CD4-positive, alpha-beta memory T cell (primary cell): ENCODE results near the gene ATP2B2. TPM values are rescaled to one million over a fixed set of nuclear protein-coding genes. Genes with fewer than 3 reads are reported as not detected.

Experiments
- CTCF ChIA-PET: fragments of 350-600 bp; sonication (Branson Sonifier 250); formaldehyde crosslinking; loops from one replicate; lab custom pipeline; 2021; ENCODE audit warnings: inconsistent platforms; ENCODE audit not compliant: partially characterized antibody; lab: Charles Lee
- POLR2A ChIA-PET: fragments of 350-600 bp; sonication (Branson Sonifier 250); formaldehyde crosslinking; loops from one replicate; lab custom pipeline; 2021; ENCODE audit not compliant: partially characterized antibody; lab: Charles Lee
- DNase-seq, 5 donors: peaks; one replicate each; pipeline versions ENCODE4 v3.0.0 to v3.0.0-alpha.2; 2020 to 2022; ENCODE audit warnings: mixed read lengths in 1 of 5
- H3K27ac ChIP-seq: one replicate; pipeline ENCODE4 v1.7.0; 2013; ENCODE audit warnings: low read depth, low read length
- H3K27me3 ChIP-seq: 2 replicates; pipeline ENCODE4 v1.7.0; 2013; ENCODE audit warnings: mild to moderate bottlenecking, low read length, moderate library complexity; ENCODE audit not compliant: insufficient read depth
- H3K36me3 ChIP-seq: 2 replicates; pipeline ENCODE4 v1.7.0; 2013; ENCODE audit warnings: mild to moderate bottlenecking, low read length, moderate library complexity; ENCODE audit not compliant: insufficient read depth
- H3K4me1 ChIP-seq: 2 replicates; pipeline ENCODE4 v1.7.0; 2013; ENCODE audit warnings: mild to moderate bottlenecking, low read length, moderate library complexity; ENCODE audit not compliant: insufficient read depth
- H3K4me3 ChIP-seq, 2 donors: one replicate each; pipeline ENCODE4 v1.7.0; 2013; ENCODE audit warnings: low read length in 2 of 2, mild to moderate bottlenecking in 1 of 2
- H3K9me3 ChIP-seq, 2 donors: one replicate each; pipeline ENCODE4 v1.7.0; 2013; ENCODE audit warnings: low read length in 2 of 2, control low read depth in 1 of 2; ENCODE audit not compliant: control insufficient read depth in 1 of 2
- H3K27ac Mint-ChIP-seq, 7 donors: one replicate each; pipeline ENCODE4 v1.8.0; 2020 to 2021; ENCODE audit warnings: mixed read lengths in 7 of 7, mild to moderate bottlenecking in 6 of 7, inconsistent platforms in 3 of 7, moderate library complexity in 3 of 7
- H3K27me3 Mint-ChIP-seq, 2 donors: one replicate each; pipeline ENCODE4 v1.8.0; 2020 to 2021; ENCODE audit warnings: mixed read lengths in 2 of 2
- H3K36me3 Mint-ChIP-seq, 2 donors: one replicate each; pipeline ENCODE4 v1.8.0; 2020 to 2021; ENCODE audit warnings: mixed read lengths in 2 of 2, inconsistent platforms in 1 of 2, mild to moderate bottlenecking in 1 of 2
- H3K4me1 Mint-ChIP-seq, 4 donors: one replicate each; pipeline ENCODE4 v1.8.0; 2020 to 2021; ENCODE audit warnings: mixed read lengths in 4 of 4, mild to moderate bottlenecking in 1 of 4
- H3K4me3 Mint-ChIP-seq, 8 donors: one replicate each; pipeline ENCODE4 v1.8.0; 2020 to 2021; ENCODE audit warnings: mixed read lengths in 8 of 8, mild to moderate bottlenecking in 7 of 8, moderate library complexity in 6 of 8, inconsistent platforms in 3 of 8
- H3K9me3 Mint-ChIP-seq, 8 donors: one replicate each; pipeline ENCODE4 v1.8.0; 2020 to 2021; ENCODE audit warnings: mixed read lengths in 8 of 8, mild to moderate bottlenecking in 5 of 8, inconsistent platforms in 3 of 8, moderate library complexity in 1 of 8
- intact Hi-C: fragments of 100-400 bp; cut with micrococcal nuclease; formaldehyde crosslinking; loops from one replicate; pipeline ENCODE4 v1.15.1; 2023
- polyA plus RNA-seq, 2 donors: library from polyadenylated mRNA; unstranded; fragments of 300-500 nt; fragmentation: Illumina TruSeq; gene quantifications; one replicate each; pipeline ENCODE4 v1.2.3, GENCODE V29; 2021
- total RNA-seq, 2 experiments: library from RNA; stranded (reverse); gene quantifications; one replicate each; pipeline ENCODE4 v1.2.3, GENCODE V29; 2021

Gene ATP2B2
- total and polyA plus RNA-seq, 4 experiments from 2014 or later, result not detected

DNA sequence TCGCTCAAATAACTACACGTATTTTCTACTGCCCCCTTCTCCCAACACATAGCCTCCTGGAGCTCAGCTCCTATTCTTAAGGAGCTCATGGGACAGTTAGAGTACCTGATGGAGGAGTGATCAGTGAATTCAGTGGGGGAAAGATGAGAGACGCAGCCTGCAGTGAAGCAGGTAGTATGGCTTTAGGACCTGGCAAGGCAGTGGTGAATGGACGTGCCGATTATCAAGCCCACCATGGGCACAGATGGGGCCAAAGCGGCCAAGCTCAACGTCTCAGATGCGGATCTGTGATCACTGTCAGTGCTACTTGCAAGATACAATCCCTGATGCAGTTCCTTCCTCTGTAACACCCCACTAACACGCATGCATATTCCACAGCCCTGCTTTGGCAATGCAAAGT, 45.8 kb upstream of the ATP2B2 start:
- H3K9me3 Mint-ChIP-seq, result peaks cover 0 to 2% (median 0%) of the 10 kb centered on the region in 8 donors
- H3K27ac ChIP-seq, result no peak overlapping the region
- H3K36me3 ChIP-seq, result no peaks in the 10 kb centered on the region
- H3K27ac Mint-ChIP-seq, result peak overlapping the region in 4 of 7 donors; percentile 17 to 96 (median 88)
- CTCF ChIA-PET, result no interaction called here
- no peaks in the 10 kb centered on the region for H3K27me3 ChIP-seq
- no peaks in the 10 kb centered on the region for H3K36me3 Mint-ChIP-seq
- no peak for DNase-seq
- intact Hi-C loops, result no loop called here
- no peaks in the 10 kb centered on the region for H3K9me3 ChIP-seq
- POLR2A ChIA-PET, result interaction anchor here (1.2 kb wide), 2 partner anchors 52 to 114 kb away, joined by 3 to 4 read pairs; no protein-coding TSS in a partner anchor
- H3K4me1 Mint-ChIP-seq, result peaks cover 21 to 29% (median 24%) of the 10 kb centered on the region in 4 donors
- peaks cover 28% of the 10 kb centered on the region for H3K4me1 ChIP-seq
- H3K4me3 Mint-ChIP-seq, result peak overlapping the region in 3 of 8 donors; percentile 1 to 83 (median 6)
- H3K4me3 ChIP-seq, result no peak overlapping the region
- peaks cover 0 to 5% of the 10 kb centered on the region in 2 donors for H3K27me3 Mint-ChIP-seq

GRCh38 chr3:10550705-10551104, 45.3 kb upstream of the ATP2B2 start:
- H3K4me3 ChIP-seq, result no peak overlapping the region
- no peaks in the 10 kb centered on the region for H3K36me3 Mint-ChIP-seq
- POLR2A ChIA-PET, result no interaction called here
- no peak overlapping the region for H3K27ac ChIP-seq
- H3K9me3 ChIP-seq, result no peaks in the 10 kb centered on the region
- H3K36me3 ChIP-seq, result no peaks in the 10 kb centered on the region
- no peaks in the 10 kb centered on the region for H3K27me3 ChIP-seq
- peaks cover 0 to 2% (median 0%) of the 10 kb centered on the region in 8 donors for H3K9me3 Mint-ChIP-seq
- CTCF ChIA-PET, result no interaction called here
- H3K27me3 Mint-ChIP-seq, result peaks cover 0 to 5% of the 10 kb centered on the region in 2 donors
- peak overlapping the region in 2 of 7 donors; percentile 27 to 50 for H3K27ac Mint-ChIP-seq
- peaks cover 21 to 29% (median 24%) of the 10 kb centered on the region in 4 donors for H3K4me1 Mint-ChIP-seq
- intact Hi-C loops, result no loop called here
- peak overlapping the region in 1 of 8 donors; percentile 13 for H3K4me3 Mint-ChIP-seq
- H3K4me1 ChIP-seq, result peaks cover 28% of the 10 kb centered on the region
- no peak for DNase-seq

- intact Hi-C loops, result no loop called here
- H3K27ac Mint-ChIP-seq, result peak overlapping the region in 2 of 7 donors; percentile 1 to 57
These were observed 44.3 kb upstream of the ATP2B2 start for GRCh38 chr3:10549617-10550230.

DNA sequence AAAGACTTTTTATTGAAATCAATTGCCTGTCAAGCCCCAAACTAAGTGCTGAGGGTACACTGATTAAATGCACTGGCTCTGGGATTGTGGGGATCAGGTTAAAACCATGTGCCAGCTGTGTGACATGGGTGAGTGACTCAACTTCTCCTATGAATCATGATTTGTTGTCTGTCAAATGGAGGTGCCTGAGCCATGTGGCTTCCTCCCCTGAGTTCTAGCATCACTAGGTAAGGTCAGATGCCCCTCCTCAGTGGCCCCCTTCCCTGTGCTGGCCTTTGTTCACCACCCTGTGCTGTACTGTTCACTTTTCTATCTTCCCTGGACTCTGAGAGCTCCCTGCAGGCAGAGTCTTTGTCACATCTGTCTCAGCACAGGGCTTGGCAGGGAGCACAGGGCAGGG, 43.6 kb upstream of the ATP2B2 start:
- H3K4me1 ChIP-seq, result peaks cover 28% of the 10 kb centered on the region
- ChIA-PET CTCF (no interaction called here), POLR2A (no interaction called here)
- H3K27me3 Mint-ChIP-seq, result peaks cover 0 to 8% of the 10 kb centered on the region in 2 donors
- H3K27ac ChIP-seq, result no peak overlapping the region
- intact Hi-C loops, result no loop called here
- peak overlapping the region in 1 of 8 donors; percentile 20 for H3K4me3 Mint-ChIP-seq
- H3K4me3 ChIP-seq, result no peak overlapping the region
- DNase-seq, result no peak
- H3K36me3 Mint-ChIP-seq, result no peaks in the 10 kb centered on the region
- H3K9me3 ChIP-seq, result no peaks in the 10 kb centered on the region
- no peaks in the 10 kb centered on the region for H3K27me3 ChIP-seq
- H3K27ac Mint-ChIP-seq, result peak overlapping the region in 1 of 7 donors; percentile 38
- no peaks in the 10 kb centered on the region for H3K36me3 ChIP-seq
- H3K9me3 Mint-ChIP-seq, result peaks cover 0 to 7% (median 2%) of the 10 kb centered on the region in 8 donors
- peaks cover 21 to 29% (median 23%) of the 10 kb centered on the region in 4 donors for H3K4me1 Mint-ChIP-seq

More at GRCh38 chr3:10549617-10550230, 44.3 kb upstream of the ATP2B2 start:
- Mint-ChIP-seq H3K4me1 (peaks cover 21 to 29% (median 23%) of the 10 kb centered on the region in 4 donors), H3K36me3 (no peaks in the 10 kb centered on the region), H3K27me3 (peaks cover 0 to 7% of the 10 kb centered on the region in 2 donors), H3K4me3 (no peak overlapping the region), H3K9me3 (peaks cover 0 to 2% (median 0%) of the 10 kb centered on the region in 8 donors)
- no peak for DNase-seq
- Histone ChIP-seq H3K4me1 (peaks cover 28% of the 10 kb centered on the region), H3K27ac (no peak overlapping the region), H3K9me3 (no peaks in the 10 kb centered on the region), H3K4me3 (no peak overlapping the region), H3K27me3 (no peaks in the 10 kb centered on the region), H3K36me3 (no peaks in the 10 kb centered on the region)
- POLR2A ChIA-PET, result no interaction called here
- CTCF ChIA-PET, result no interaction called here

- peaks cover 0 to 8% of the 10 kb centered on the region in 2 donors for H3K27me3 Mint-ChIP-seq
- no peak overlapping the region for H3K4me3 ChIP-seq
- ChIA-PET CTCF (no interaction called here), POLR2A (no interaction called here)
- peaks cover 0 to under 1% of the 10 kb centered on the region in 2 donors for H3K36me3 Mint-ChIP-seq
- no peak overlapping the region for H3K27ac ChIP-seq
- peak overlapping the region in 1 of 7 donors; percentile 5 for H3K27ac Mint-ChIP-seq
- H3K9me3 Mint-ChIP-seq, result peaks cover 0 to 12% (median 7%) of the 10 kb centered on the region in 8 donors
- no peaks in the 10 kb centered on the region for H3K36me3 ChIP-seq
- H3K4me1 Mint-ChIP-seq, result peaks cover 21 to 28% (median 21%) of the 10 kb centered on the region in 4 donors
- no peak overlapping the region for H3K4me3 Mint-ChIP-seq
- intact Hi-C loops, result no loop called here
- H3K9me3 ChIP-seq, result no peaks in the 10 kb centered on the region
- no peak for DNase-seq
- peaks cover 23% of the 10 kb centered on the region for H3K4me1 ChIP-seq
- H3K27me3 ChIP-seq, result no peaks in the 10 kb centered on the region
These were observed 42.7 kb upstream of the ATP2B2 start for GRCh38 chr3:10547841-10548783.

DNA sequence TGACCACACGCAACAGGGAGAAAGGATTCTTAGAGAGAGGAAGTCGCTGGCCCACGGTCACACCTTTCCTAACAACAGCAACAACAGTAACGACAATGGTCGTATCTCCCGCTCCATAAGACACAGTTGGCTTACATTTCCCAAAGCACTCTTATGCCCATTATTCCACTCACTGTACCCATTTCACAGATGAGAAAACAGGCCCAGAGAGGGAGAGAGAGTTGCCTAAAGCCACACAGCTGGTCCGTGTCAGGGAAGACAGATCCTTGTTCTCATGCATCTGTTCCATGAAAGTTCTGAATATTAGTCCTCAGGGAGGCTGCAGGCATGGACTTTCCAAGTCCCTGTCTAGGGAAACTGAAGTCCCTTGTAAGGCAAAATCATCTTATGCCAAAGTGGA, 42.0 kb upstream of the ATP2B2 start:
- no peak for DNase-seq
- Mint-ChIP-seq H3K4me1 (peaks cover 15 to 21% (median 16%) of the 10 kb centered on the region in 4 donors), H3K9me3 (peaks cover 0 to 19% (median 14%) of the 10 kb centered on the region in 8 donors), H3K4me3 (no peak overlapping the region), H3K27me3 (peaks cover 0 to 10% of the 10 kb centered on the region in 2 donors), H3K27ac (no peak overlapping the region), H3K36me3 (peaks cover 0 to 3% of the 10 kb centered on the region in 2 donors)
- H3K27me3 ChIP-seq, result no peaks in the 10 kb centered on the region
- no peak overlapping the region for H3K27ac ChIP-seq
- H3K36me3 ChIP-seq, result no peaks in the 10 kb centered on the region
- POLR2A ChIA-PET, result no interaction called here
- intact Hi-C loops, result no loop called here
- H3K4me1 ChIP-seq, result peaks cover 16% of the 10 kb centered on the region
- CTCF ChIA-PET, result no interaction called here
- H3K4me3 ChIP-seq, result no peak overlapping the region
- H3K9me3 ChIP-seq, result no peaks in the 10 kb centered on the region

DNA sequence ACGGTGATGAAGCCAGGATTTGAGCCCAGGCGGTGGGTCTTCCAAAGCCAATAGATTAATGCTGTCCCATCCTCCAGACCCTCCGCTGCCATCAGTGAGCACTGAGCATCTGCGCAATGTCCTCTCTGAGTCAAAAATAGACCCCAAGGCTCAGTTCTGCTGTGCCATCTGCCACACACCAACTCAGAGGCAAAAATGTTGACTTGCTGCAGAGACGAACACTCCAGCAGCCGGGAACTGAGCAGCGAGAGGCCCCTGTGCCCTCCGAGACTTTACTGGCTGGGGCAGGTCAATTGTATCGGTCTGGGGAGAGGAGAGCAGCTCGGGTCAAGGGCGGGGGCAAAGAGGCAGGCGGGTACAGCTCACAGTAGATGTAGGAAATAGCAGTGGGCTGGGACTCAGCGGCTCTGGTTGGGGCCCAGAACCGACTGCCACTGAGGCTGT, 41.5 kb upstream of the ATP2B2 start:
- CTCF ChIA-PET, result no interaction called here
- Histone ChIP-seq H3K4me3 (no peak overlapping the region), H3K27me3 (no peaks in the 10 kb centered on the region), H3K4me1 (peaks cover 10% of the 10 kb centered on the region), H3K27ac (no peak overlapping the region), H3K36me3 (no peaks in the 10 kb centered on the region), H3K9me3 (no peaks in the 10 kb centered on the region)
- Mint-ChIP-seq H3K36me3 (peaks cover 0 to 3% of the 10 kb centered on the region in 2 donors), H3K4me1 (peaks cover 10 to 15% (median 12%) of the 10 kb centered on the region in 4 donors), H3K9me3 (peaks cover 0 to 24% (median 17%) of the 10 kb centered on the region in 8 donors), H3K27me3 (peaks cover 0 to 10% of the 10 kb centered on the region in 2 donors), H3K27ac (no peak overlapping the region), H3K4me3 (no peak overlapping the region)
- DNase-seq, result no peak
- POLR2A ChIA-PET, result no interaction called here
- intact Hi-C loops, result no loop called here
